HEK293T (cell line): ENCODE measurements around the gene MEIS1.

Experiments used
- ARNT ChIP-seq: fragments of 450-650 bp; IDR thresholded peaks from 2 replicates; pipeline ENCODE4 v1.6.1; 2017; ENCODE audit warnings: mild to moderate bottlenecking
- BHLHE40 ChIP-seq: fragments of 450-650 bp; IDR thresholded peaks from 2 replicates; pipeline ENCODE4 v1.6.1; 2016; ENCODE audit warnings: mild to moderate bottlenecking, moderate library complexity, borderline replicate concordance
- CTBP1 ChIP-seq: fragments of 450-650 bp; IDR thresholded peaks from 2 replicates; pipeline ENCODE4 v1.6.1; 2016; ENCODE audit warnings: borderline replicate concordance
- FOXA1 ChIP-seq: fragments of 450-650 bp; IDR thresholded peaks from 2 replicates; pipeline ENCODE4 v1.6.1; 2016; ENCODE audit warnings: mild to moderate bottlenecking
- FOXK2 ChIP-seq: fragments of 450-650 bp; IDR thresholded peaks from 2 replicates; pipeline ENCODE4 v1.6.1; 2016; ENCODE audit warnings: mild to moderate bottlenecking
- FOXM1 ChIP-seq: fragments of 450-650 bp; IDR thresholded peaks from 2 replicates; pipeline ENCODE4 v1.6.1; 2017; ENCODE audit warnings: mild to moderate bottlenecking, borderline replicate concordance
- L3MBTL2 ChIP-seq: fragments of 450-650 bp; conservative IDR thresholded peaks from 2 replicates; pipeline ENCODE4 v1.6.1; 2016; ENCODE audit warnings: mild to moderate bottlenecking
- LEF1 ChIP-seq: fragments of 450-650 bp; IDR thresholded peaks from 2 replicates; pipeline ENCODE4 v1.6.1; 2017; ENCODE audit warnings: mild to moderate bottlenecking, borderline replicate concordance
- PKNOX1 ChIP-seq: fragments of 450-650 bp; IDR thresholded peaks from 2 replicates; pipeline ENCODE4 v1.6.1; 2016
- SP1 ChIP-seq: fragments of 450-650 bp; IDR thresholded peaks from 2 replicates; pipeline ENCODE4 v1.6.1; 2017
- SUZ12 ChIP-seq: fragments of 450-650 bp; IDR thresholded peaks from 2 replicates; pipeline ENCODE4 v1.6.1; 2016; ENCODE audit warnings: mild to moderate bottlenecking
- TARDBP ChIP-seq: fragments of 450-650 bp; IDR thresholded peaks from 2 replicates; pipeline ENCODE4 v1.6.1; 2016
- ZNF384 ChIP-seq: fragments of 450-650 bp; IDR thresholded peaks from 2 replicates; pipeline ENCODE4 v1.6.1; 2016

GRCh38 chr2:66481100-66481549 lies 46.2 kb downstream of the MEIS1 start:
- no peak for TF ChIP-seq FOXK2
- no peak for TF ChIP-seq ZNF384
- TF ChIP-seq FOXA1, result no peak
- TF ChIP-seq PKNOX1, result no peak
- TF ChIP-seq FOXM1, result no peak
- no peak for TF ChIP-seq ARNT
- no peak for TF ChIP-seq BHLHE40
- TF ChIP-seq SP1, result no peak
- no peak for TF ChIP-seq TARDBP
- no peak for TF ChIP-seq LEF1
- no peak for TF ChIP-seq SUZ12
- TF ChIP-seq CTBP1, result no peak
- TF ChIP-seq L3MBTL2, result no peak
